Calu3 (cell line): ENCODE data around the gene DCANP1. TPM values are rescaled to one million over a fixed set of nuclear protein-coding genes. Genes with fewer than 3 reads are reported as not detected.

ENCODE experiments used
- BruUV-seq: library from RNA; stranded (reverse); fragments of 400-500 nt; replicated peaks from 2 replicates; lab custom pipeline; 2021; lab: Mats Ljungman, UMichigan
- CTCF ChIA-PET: fragments of 300-600 bp; sonication (Branson Sonifier 250); formaldehyde crosslinking; loops from one replicate; lab custom pipeline; 2022; ENCODE audit warnings: antibody characterized with exemption; lab: Charles Lee
- DNase-seq: peaks from one replicate; pipeline ENCODE4 v3.0.0; 2022
- H3K27ac Mint-ChIP-seq: one replicate; pipeline ENCODE4 v1.8.0; 2022; ENCODE audit warnings: mixed read lengths; ENCODE audit not compliant: unreplicated experiment
- H3K27me3 Mint-ChIP-seq: one replicate; pipeline ENCODE4 v1.8.0; 2022; ENCODE audit warnings: mixed read lengths; ENCODE audit not compliant: unreplicated experiment
- H3K36me3 Mint-ChIP-seq: one replicate; pipeline ENCODE4 v1.8.0; 2022; ENCODE audit warnings: mild to moderate bottlenecking, moderate library complexity, mixed read lengths; ENCODE audit not compliant: insufficient read depth, unreplicated experiment
- H3K4me1 Mint-ChIP-seq: one replicate; pipeline ENCODE4 v1.8.0; 2022; ENCODE audit warnings: mild to moderate bottlenecking, low read depth, mixed read lengths; ENCODE audit not compliant: unreplicated experiment
- H3K4me3 Mint-ChIP-seq: one replicate; pipeline ENCODE4 v1.8.0; 2022; ENCODE audit warnings: mild to moderate bottlenecking, low read depth, moderate library complexity, mixed read lengths; ENCODE audit not compliant: unreplicated experiment
- H3K9me3 Mint-ChIP-seq: one replicate; pipeline ENCODE4 v1.8.0; 2022; ENCODE audit warnings: low read depth, mixed read lengths; ENCODE audit not compliant: unreplicated experiment
- intact Hi-C: fragments of 100-400 bp; cut with micrococcal nuclease; formaldehyde crosslinking; loops from one replicate; pipeline ENCODE4 v1.10.0; 2022; ENCODE audit not compliant: unreplicated experiment
- total RNA-seq: library from RNA; stranded (reverse); gene quantifications from 2 replicates; pipeline ENCODE4 v1.2.3, GENCODE V29; 2022
- TF ChIP-seq, protein P1 (sequence below): fragments of 200-600 bp; IDR thresholded peaks from one replicate; pipeline ENCODE4 v1.8.0; 2022; ENCODE audit warnings: antibody characterized with exemption; ENCODE audit not compliant: unreplicated experiment

DCANP1 gene
- total RNA-seq, 1 experiment from 2014 or later = not detected

DNA sequence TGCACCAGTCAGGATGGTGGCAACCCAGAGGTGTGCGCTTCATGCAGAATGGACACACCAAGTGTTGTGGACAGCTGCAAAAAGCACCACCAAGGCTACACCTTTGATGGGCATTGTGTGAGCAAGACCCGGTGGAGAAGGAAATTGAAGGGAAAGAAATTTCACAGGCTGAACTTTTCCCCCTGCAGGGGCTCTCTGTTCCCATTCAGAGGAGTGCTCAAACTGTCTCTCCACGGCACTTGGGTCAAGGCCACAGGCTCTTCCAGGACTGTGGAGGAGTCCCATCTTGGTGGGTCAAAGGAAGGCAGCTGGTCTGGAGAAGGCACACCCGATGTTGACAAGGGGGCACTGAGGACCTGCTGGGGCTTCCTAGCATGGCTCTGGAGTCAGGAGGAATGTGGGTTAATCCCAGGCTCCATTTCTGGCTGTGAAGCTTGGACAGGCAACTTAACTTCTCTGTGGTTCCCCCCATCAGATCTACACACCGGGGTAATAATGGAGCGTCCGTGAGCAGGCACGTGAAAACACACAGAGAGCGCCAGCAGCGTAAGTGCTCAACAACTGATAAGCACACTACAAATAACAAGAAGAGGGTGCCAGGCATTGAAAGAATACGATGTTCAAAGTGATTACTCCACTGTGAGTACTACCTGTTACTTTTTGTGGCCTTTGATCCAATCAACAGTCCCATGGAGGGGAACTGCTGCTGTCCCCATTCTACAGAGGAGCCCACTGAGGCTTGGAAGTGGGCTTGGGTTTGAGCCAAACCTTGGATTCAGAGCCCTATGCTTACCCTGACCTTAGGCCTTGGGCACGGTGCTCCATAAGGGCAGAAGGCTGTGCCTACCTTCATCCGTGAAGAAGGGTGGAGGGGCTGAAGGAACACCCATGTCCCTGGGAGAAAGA, 39.2 kb upstream of the DCANP1 start:
- peaks cover 2% of the 10 kb centered on the region for H3K4me1 Mint-ChIP-seq
- intact Hi-C loops = no loop called here
- no peaks in the 10 kb centered on the region for H3K36me3 Mint-ChIP-seq
- no peak overlapping the region for H3K4me3 Mint-ChIP-seq
- CTCF ChIA-PET = no interaction called here
- no peaks in the 10 kb centered on the region for H3K9me3 Mint-ChIP-seq
- TF ChIP-seq, protein P1, sequence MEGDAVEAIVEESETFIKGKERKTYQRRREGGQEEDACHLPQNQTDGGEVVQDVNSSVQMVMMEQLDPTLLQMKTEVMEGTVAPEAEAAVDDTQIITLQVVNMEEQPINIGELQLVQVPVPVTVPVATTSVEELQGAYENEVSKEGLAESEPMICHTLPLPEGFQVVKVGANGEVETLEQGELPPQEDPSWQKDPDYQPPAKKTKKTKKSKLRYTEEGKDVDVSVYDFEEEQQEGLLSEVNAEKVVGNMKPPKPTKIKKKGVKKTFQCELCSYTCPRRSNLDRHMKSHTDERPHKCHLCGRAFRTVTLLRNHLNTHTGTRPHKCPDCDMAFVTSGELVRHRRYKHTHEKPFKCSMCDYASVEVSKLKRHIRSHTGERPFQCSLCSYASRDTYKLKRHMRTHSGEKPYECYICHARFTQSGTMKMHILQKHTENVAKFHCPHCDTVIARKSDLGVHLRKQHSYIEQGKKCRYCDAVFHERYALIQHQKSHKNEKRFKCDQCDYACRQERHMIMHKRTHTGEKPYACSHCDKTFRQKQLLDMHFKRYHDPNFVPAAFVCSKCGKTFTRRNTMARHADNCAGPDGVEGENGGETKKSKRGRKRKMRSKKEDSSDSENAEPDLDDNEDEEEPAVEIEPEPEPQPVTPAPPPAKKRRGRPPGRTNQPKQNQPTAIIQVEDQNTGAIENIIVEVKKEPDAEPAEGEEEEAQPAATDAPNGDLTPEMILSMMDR = no peak
- DNase-seq = no peak
- no peak overlapping the region for H3K27ac Mint-ChIP-seq
- peaks cover 79% of the 10 kb centered on the region for H3K27me3 Mint-ChIP-seq
- no TSS peak for BruUV-seq

- H3K27ac Mint-ChIP-seq = no peak overlapping the region
- TF ChIP-seq, protein P1 = no peak
- H3K27me3 Mint-ChIP-seq = peaks cover 62% of the 10 kb centered on the region
- no peaks in the 10 kb centered on the region for H3K4me1 Mint-ChIP-seq
- BruUV-seq = no TSS peak
- no peaks in the 10 kb centered on the region for H3K9me3 Mint-ChIP-seq
- CTCF ChIA-PET = interaction anchor here (1.2 kb wide), 1 partner anchor 20 kb away, joined by 4 read pairs; no protein-coding TSS in a partner anchor
- no peaks in the 10 kb centered on the region for H3K36me3 Mint-ChIP-seq
- H3K4me3 Mint-ChIP-seq = no peak overlapping the region
- intact Hi-C loops = no loop called here
- DNase-seq = no peak
These were observed 37.5 kb upstream of the DCANP1 start for GRCh38 chr5:135484674-135485086.

GRCh38 chr5:135483254-135483653, 36.1 kb upstream of the DCANP1 start:
- CTCF ChIA-PET = interaction anchor here (1.2 to 1.6 kb wide), 2 partner anchors 17 to 66 kb away, joined by 3 to 8 read pairs; no protein-coding TSS in a partner anchor
- Mint-ChIP-seq H3K4me1 (no peaks in the 10 kb centered on the region), H3K36me3 (no peaks in the 10 kb centered on the region), H3K9me3 (no peaks in the 10 kb centered on the region), H3K27me3 (peaks cover 48% of the 10 kb centered on the region), H3K4me3 (no peak overlapping the region), H3K27ac (no peak overlapping the region)
- no TSS peak for BruUV-seq
- DNase-seq = no peak
- intact Hi-C loops = no loop called here
- TF ChIP-seq, protein P1 = no peak

DNA sequence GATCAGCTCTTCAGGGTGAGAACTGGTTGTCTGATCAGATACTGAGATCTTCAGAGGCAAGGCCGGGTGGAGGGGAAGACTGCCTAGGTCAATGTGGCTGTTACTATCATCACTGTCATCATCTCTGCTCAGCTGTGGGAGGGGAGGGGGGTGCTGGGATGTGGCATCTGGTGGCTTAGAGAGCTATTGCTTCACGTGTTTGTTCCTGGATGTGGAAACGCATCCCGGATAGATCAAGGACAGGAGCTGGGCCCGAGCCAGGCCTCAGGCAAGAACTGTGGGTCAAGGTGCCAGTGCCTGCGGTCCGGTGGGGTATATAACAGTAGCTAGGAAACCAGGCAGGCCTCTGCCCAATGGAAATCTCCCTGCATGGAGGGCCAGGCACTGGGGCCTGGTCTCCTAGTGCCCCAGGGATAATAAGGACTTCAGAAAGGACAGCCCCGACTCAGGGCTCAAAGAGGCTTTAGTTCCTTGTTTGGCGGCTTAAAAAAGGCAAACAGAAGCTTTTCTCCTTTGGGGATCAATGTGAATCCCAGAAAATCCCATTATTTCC, 35.3 kb upstream of the DCANP1 start:
- TF ChIP-seq, protein P1 = no peak
- peaks cover 40% of the 10 kb centered on the region for H3K27me3 Mint-ChIP-seq
- intact Hi-C loops = no loop called here
- DNase-seq = no peak
- CTCF ChIA-PET = interaction anchor here (1.0 to 1.6 kb wide), 4 partner anchors 16 to 67 kb away, joined by 3 to 8 read pairs (median 4); no protein-coding TSS in a partner anchor
- no TSS peak for BruUV-seq
- H3K36me3 Mint-ChIP-seq = no peaks in the 10 kb centered on the region
- H3K4me1 Mint-ChIP-seq = no peaks in the 10 kb centered on the region
- H3K27ac Mint-ChIP-seq = no peak overlapping the region
- no peaks in the 10 kb centered on the region for H3K9me3 Mint-ChIP-seq
- no peak overlapping the region for H3K4me3 Mint-ChIP-seq
